Measurements from ENCODE around the gene DOCK10. TPM values are rescaled to one million over a fixed set of nuclear protein-coding genes. Genes with fewer than 3 reads are reported as not detected.

Gene DOCK10
- total RNA-seq, 1 donor from 2014 or later = 3.6 TPM

GRCh38 chr2:224929512-224929911 lies 112.8 kb downstream of the DOCK10 start:
- Mint-ChIP-seq H3K36me3 (ENCODE audit: insufficient read depth) (no peaks in the 10 kb centered on the region), H3K27me3 (no peaks in the 10 kb centered on the region), H3K4me3 (ENCODE audit: low read depth) (no peak overlapping the region), H3K27ac (no peak overlapping the region), H3K9me3 (ENCODE audit: low read depth) (no peaks in the 10 kb centered on the region), H3K4me1 (ENCODE audit: low read depth) (peaks cover 13% of the 10 kb centered on the region)
- TF ChIP-seq, protein P1, sequence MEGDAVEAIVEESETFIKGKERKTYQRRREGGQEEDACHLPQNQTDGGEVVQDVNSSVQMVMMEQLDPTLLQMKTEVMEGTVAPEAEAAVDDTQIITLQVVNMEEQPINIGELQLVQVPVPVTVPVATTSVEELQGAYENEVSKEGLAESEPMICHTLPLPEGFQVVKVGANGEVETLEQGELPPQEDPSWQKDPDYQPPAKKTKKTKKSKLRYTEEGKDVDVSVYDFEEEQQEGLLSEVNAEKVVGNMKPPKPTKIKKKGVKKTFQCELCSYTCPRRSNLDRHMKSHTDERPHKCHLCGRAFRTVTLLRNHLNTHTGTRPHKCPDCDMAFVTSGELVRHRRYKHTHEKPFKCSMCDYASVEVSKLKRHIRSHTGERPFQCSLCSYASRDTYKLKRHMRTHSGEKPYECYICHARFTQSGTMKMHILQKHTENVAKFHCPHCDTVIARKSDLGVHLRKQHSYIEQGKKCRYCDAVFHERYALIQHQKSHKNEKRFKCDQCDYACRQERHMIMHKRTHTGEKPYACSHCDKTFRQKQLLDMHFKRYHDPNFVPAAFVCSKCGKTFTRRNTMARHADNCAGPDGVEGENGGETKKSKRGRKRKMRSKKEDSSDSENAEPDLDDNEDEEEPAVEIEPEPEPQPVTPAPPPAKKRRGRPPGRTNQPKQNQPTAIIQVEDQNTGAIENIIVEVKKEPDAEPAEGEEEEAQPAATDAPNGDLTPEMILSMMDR (IDR thresholded peaks at IDR 0.05; ENCODE audit: unreplicated experiment) = no peak
- DNase-seq (ENCODE audit: low spot score, unreplicated experiment) = no peak

DNA sequence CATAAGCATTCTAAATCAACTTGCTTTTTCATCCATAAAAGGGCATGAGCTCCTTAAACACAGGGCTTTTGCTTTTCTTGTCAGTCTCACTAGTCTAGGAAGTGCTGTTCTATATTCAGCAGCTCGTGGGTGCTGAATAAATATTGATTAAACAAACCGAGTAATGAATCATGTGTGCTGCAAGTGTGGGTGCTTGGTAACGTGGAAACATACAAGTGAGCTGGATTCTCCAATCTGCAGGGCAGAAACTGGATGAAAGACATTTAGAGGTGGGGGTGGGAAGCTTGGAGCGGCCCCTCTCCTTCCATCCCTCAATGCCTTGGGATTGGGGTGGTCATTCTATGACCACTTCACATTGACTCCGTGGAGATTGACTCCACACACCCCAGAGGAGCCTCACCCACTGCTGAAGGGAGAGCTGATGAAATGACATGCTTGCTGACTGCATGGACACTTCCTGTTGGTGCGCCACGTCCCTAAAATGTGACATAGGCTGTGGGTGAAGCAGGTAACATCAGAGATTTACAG lies 114.6 kb downstream of the DOCK10 start:
- Mint-ChIP-seq H3K36me3 (ENCODE audit: insufficient read depth) (no peaks in the 10 kb centered on the region), H3K4me1 (ENCODE audit: low read depth) (peaks cover 13% of the 10 kb centered on the region), H3K27ac (no peak overlapping the region), H3K9me3 (ENCODE audit: low read depth) (no peaks in the 10 kb centered on the region), H3K27me3 (no peaks in the 10 kb centered on the region), H3K4me3 (ENCODE audit: low read depth) (no peak overlapping the region)
- TF ChIP-seq, protein P1 (IDR thresholded peaks at IDR 0.05; ENCODE audit: unreplicated experiment) = no peak
- no peak for DNase-seq (ENCODE audit: low spot score, unreplicated experiment)

DNA sequence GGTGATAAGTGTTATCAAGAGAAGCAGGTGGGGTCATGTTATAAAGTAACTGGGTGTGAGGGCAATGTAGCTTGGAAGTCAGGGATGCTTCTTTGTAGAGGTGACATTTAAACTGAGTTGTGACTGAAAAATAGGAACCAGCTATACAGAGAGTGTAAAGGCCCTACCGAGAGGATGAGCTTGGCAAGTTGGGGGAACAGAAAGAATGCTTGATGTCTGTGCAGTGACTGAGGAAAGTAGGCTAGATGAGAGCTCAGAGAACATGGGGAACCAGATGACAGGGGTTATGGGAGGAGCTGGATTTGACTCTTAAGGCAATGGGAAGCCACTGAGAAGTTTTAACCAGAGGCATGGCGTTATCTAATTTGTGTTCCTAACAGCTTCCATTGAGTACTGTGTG lies 115.3 kb downstream of the DOCK10 start:
- no peaks in the 10 kb centered on the region for H3K36me3 Mint-ChIP-seq (ENCODE audit: insufficient read depth)
- TF ChIP-seq, protein P1 (IDR thresholded peaks at IDR 0.05; ENCODE audit: unreplicated experiment) = no peak

GRCh38 chr2:224925810-224926100 lies 116.5 kb downstream of the DOCK10 start:
- TF ChIP-seq, protein P1 (IDR thresholded peaks at IDR 0.05; ENCODE audit: unreplicated experiment) = no peak
- H3K36me3 Mint-ChIP-seq (ENCODE audit: insufficient read depth) = no peaks in the 10 kb centered on the region
- H3K4me1 Mint-ChIP-seq (ENCODE audit: low read depth) = peaks cover 13% of the 10 kb centered on the region
- H3K27ac Mint-ChIP-seq = no peak overlapping the region
- no peaks in the 10 kb centered on the region for H3K9me3 Mint-ChIP-seq (ENCODE audit: low read depth)
- no peak overlapping the region for H3K4me3 Mint-ChIP-seq (ENCODE audit: low read depth)
- no peaks in the 10 kb centered on the region for H3K27me3 Mint-ChIP-seq
- no peak for DNase-seq (ENCODE audit: low spot score, unreplicated experiment)

More for the DNA sequence above, 115.3 kb downstream of the DOCK10 start:
- H3K27me3 Mint-ChIP-seq = no peaks in the 10 kb centered on the region
- no peak overlapping the region for H3K27ac Mint-ChIP-seq
- peaks cover 13% of the 10 kb centered on the region for H3K4me1 Mint-ChIP-seq (ENCODE audit: low read depth)
- no peak overlapping the region for H3K4me3 Mint-ChIP-seq (ENCODE audit: low read depth)
- DNase-seq (ENCODE audit: low spot score, unreplicated experiment) = no peak
- no peaks in the 10 kb centered on the region for H3K9me3 Mint-ChIP-seq (ENCODE audit: low read depth)

DNA sequence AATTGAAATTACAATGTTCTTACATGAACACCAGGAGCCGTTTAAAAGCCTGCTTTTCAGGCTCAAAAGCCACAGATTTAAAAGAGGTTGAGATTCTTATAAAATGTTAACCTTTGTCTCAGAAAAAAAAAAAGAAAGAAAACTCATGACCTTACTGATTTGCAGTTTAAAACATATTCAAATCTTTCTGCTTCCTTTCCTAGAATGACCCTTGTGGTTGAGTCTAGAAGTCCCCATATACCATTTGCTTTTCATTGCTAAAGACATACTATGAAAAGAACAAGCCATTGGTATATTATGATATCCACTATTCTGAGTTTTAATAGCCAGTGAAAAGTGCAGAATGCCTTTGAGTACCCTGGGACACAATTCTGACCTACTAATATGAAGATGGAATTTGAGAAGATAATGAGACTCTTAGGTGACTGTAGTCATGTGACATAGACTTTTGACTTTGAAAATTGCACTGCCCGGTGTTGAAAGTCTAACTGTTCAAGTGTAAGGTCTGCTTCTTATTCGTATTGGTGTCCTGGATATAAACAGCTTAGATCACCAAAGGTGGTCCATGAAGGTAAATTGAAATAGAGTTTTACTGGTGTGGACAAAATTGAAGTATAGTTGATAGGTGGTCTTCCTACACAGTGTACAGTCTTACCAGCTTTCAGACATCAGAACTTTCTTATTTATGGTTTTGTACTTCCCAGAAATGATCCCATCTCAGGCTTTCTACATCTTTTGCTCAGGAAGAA lies 117.0 kb downstream of the DOCK10 start:
- TF ChIP-seq, protein P1 (IDR thresholded peaks at IDR 0.05; ENCODE audit: unreplicated experiment) = no peak
- H3K27ac Mint-ChIP-seq = no peak overlapping the region
- no peaks in the 10 kb centered on the region for H3K27me3 Mint-ChIP-seq
- H3K4me1 Mint-ChIP-seq (ENCODE audit: low read depth) = peaks cover 13% of the 10 kb centered on the region
- no peaks in the 10 kb centered on the region for H3K36me3 Mint-ChIP-seq (ENCODE audit: insufficient read depth)
- no peak overlapping the region for H3K4me3 Mint-ChIP-seq (ENCODE audit: low read depth)
- DNase-seq (ENCODE audit: low spot score, unreplicated experiment) = no peak
- H3K9me3 Mint-ChIP-seq (ENCODE audit: low read depth) = no peaks in the 10 kb centered on the region
